ENCODE data around the gene CERS5.

DNA sequence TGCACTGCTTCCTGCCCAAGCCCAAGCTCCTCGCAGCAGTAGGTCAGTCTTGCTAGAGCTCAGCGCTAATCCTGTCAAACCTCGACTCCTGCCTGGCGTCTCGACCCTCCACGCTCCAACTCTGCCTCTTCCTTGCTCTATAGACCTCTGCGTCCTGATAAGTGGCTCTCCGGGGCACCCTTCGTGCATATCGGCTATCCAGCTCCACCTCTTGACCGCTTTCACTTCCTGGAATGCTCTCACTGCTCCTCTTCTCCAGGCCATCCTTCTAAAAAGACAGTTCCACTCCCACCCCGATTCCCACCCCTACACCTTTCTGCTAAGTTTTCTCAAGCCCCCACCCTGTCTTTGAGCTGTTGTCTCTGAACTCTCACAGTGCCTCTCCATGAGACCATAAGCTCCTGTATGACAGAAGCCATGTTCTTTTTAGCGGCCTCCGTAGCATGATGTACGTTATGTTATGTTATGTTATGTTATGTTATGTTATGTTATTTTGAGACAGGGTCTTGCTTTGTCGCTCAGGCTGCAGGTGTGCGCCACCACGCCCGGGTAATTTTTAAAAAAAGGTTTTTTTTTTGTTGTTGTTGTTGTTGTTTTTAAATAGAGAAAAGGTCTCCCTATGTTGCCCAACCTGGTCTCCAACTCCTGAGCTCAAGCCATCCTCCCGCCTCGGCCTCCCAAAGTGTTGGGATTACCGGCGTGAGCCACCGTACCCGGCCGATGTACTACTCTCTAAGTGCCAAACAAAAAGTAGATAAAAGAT, 54.5 kb downstream of the CERS5 start:
- TF ChIP-seq, protein P1, sequence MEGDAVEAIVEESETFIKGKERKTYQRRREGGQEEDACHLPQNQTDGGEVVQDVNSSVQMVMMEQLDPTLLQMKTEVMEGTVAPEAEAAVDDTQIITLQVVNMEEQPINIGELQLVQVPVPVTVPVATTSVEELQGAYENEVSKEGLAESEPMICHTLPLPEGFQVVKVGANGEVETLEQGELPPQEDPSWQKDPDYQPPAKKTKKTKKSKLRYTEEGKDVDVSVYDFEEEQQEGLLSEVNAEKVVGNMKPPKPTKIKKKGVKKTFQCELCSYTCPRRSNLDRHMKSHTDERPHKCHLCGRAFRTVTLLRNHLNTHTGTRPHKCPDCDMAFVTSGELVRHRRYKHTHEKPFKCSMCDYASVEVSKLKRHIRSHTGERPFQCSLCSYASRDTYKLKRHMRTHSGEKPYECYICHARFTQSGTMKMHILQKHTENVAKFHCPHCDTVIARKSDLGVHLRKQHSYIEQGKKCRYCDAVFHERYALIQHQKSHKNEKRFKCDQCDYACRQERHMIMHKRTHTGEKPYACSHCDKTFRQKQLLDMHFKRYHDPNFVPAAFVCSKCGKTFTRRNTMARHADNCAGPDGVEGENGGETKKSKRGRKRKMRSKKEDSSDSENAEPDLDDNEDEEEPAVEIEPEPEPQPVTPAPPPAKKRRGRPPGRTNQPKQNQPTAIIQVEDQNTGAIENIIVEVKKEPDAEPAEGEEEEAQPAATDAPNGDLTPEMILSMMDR (IDR thresholded peaks at IDR 0.05) = no peak
- TF ChIP-seq POLR2A (IDR thresholded peaks at IDR 0.05) = no peak

Measured in esophagus squamous epithelium (tissue), 4 donors.